WERI-Rb-1 (cell line): ENCODE data around the gene CMTR1.

Experiments
- DNase-seq: peaks from one replicate; pipeline ENCODE4 v3.0.0-alpha.2; 2020
- H3K27ac ChIP-seq: fragments of 250-450 bp; sonication (Bioruptor Pico); 2 replicates; pipeline ENCODE4 v1.5.1; 2020; ENCODE audit warnings: mild to moderate bottlenecking, moderate library complexity
- H3K27me3 ChIP-seq: fragments of 250-450 bp; sonication (Bioruptor Pico); 2 replicates; pipeline ENCODE4 v1.5.1; 2021; ENCODE audit warnings: mild to moderate bottlenecking, low read depth, moderate library complexity; ENCODE audit not compliant: insufficient read depth, severe bottlenecking
- H3K36me3 ChIP-seq: fragments of 250-450 bp; sonication (Bioruptor Pico); 2 replicates; pipeline ENCODE4 v1.5.1; 2020; ENCODE audit warnings: mild to moderate bottlenecking, moderate library complexity
- H3K4me3 ChIP-seq: 2 replicates; pipeline ENCODE4 v1.5.1; 2011; ENCODE audit warnings: low read depth, mild to moderate bottlenecking, control low read depth, low read length
- H3K9me3 ChIP-seq: fragments of 250-450 bp; sonication (Bioruptor Pico); 2 replicates; pipeline ENCODE4 v1.5.1; 2021; ENCODE audit warnings: mild to moderate bottlenecking, moderate library complexity; ENCODE audit not compliant: severe bottlenecking
- TF ChIP-seq, protein P1 (sequence below): IDR thresholded peaks from 2 replicates; pipeline ENCODE4 v1.5.1; 2011; ENCODE audit warnings: low read depth, mild to moderate bottlenecking, control low read depth, inconsistent platforms, low read length

Gene CMTR1

GRCh38 chr6:37426945-37427510 lies 6.0 kb upstream of the CMTR1 start:
- DNase-seq = peak; percentile 43
- H3K27me3 ChIP-seq = no peaks in the 10 kb centered on the region
- H3K36me3 ChIP-seq = no peaks in the 10 kb centered on the region
- TF ChIP-seq, protein P1, sequence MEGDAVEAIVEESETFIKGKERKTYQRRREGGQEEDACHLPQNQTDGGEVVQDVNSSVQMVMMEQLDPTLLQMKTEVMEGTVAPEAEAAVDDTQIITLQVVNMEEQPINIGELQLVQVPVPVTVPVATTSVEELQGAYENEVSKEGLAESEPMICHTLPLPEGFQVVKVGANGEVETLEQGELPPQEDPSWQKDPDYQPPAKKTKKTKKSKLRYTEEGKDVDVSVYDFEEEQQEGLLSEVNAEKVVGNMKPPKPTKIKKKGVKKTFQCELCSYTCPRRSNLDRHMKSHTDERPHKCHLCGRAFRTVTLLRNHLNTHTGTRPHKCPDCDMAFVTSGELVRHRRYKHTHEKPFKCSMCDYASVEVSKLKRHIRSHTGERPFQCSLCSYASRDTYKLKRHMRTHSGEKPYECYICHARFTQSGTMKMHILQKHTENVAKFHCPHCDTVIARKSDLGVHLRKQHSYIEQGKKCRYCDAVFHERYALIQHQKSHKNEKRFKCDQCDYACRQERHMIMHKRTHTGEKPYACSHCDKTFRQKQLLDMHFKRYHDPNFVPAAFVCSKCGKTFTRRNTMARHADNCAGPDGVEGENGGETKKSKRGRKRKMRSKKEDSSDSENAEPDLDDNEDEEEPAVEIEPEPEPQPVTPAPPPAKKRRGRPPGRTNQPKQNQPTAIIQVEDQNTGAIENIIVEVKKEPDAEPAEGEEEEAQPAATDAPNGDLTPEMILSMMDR = no peak
- H3K4me3 ChIP-seq = no peak overlapping the region
- H3K27ac ChIP-seq = no peak overlapping the region
- no peaks in the 10 kb centered on the region for H3K9me3 ChIP-seq

- TF ChIP-seq, protein P1 = no peak
- Histone ChIP-seq H3K4me3 (no peak overlapping the region), H3K27ac (no peak overlapping the region), H3K9me3 (no peaks in the 10 kb centered on the region), H3K36me3 (no peaks in the 10 kb centered on the region; the same call in 1 of the 2 replicates), H3K27me3 (no peaks in the 10 kb centered on the region)
- no peak for DNase-seq
Observed at GRCh38 chr6:37429352-37429750, 3.7 kb upstream of the CMTR1 start.

- peak overlapping the region; percentile 74 for H3K27ac ChIP-seq
- no peak for DNase-seq
Observed at GRCh38 chr6:37432590-37432915, 468 bp upstream of the CMTR1 start.

GRCh38 chr6:37433657-37434271 lies 743 bp downstream of the CMTR1 start:
- TF ChIP-seq, protein P1 = no peak
- H3K4me3 ChIP-seq = peak overlapping the region; percentile 93
- no peaks in the 10 kb centered on the region for H3K27me3 ChIP-seq
- peaks cover 28% of the 10 kb centered on the region for H3K36me3 ChIP-seq
- DNase-seq = peak; percentile 50
- no peaks in the 10 kb centered on the region for H3K9me3 ChIP-seq
- H3K27ac ChIP-seq = peak overlapping the region; percentile 74

More at GRCh38 chr6:37432590-37432915, 468 bp upstream of the CMTR1 start:
- Histone ChIP-seq H3K4me3 (peak overlapping the region; percentile 93), H3K36me3 (peaks cover 17% of the 10 kb centered on the region), H3K9me3 (no peaks in the 10 kb centered on the region), H3K27me3 (no peaks in the 10 kb centered on the region)
- TF ChIP-seq, protein P1 = no peak

GRCh38 chr6:37435373-37435772 lies 2.4 kb downstream of the CMTR1 start:
- Histone ChIP-seq H3K4me3 (no peak overlapping the region), H3K27me3 (no peaks in the 10 kb centered on the region), H3K36me3 (peaks cover 43% of the 10 kb centered on the region), H3K27ac (no peak overlapping the region), H3K9me3 (no peaks in the 10 kb centered on the region)
- DNase-seq = no peak
- TF ChIP-seq, protein P1 = no peak

DNA sequence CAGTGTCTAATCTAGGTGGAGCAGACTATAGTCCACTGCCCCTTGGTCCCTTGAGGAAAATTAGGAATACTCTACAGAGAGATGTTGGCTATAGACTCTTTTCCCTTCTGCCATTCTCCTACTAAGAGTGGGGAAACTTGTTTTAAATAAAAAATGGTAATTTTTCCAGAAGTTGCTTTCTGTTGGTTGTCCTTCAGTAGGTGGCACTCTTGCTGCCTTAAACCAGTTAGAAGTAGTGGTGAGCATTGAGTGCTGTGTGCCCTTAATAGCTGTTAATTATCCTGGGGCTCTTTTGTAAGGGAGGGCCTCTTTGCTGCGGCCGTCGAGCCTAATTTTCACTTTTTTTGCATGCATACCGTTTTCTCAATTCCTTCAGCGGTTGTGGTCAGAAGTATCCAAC lies 2.8 kb downstream of the CMTR1 start:
- no peak overlapping the region for H3K4me3 ChIP-seq
- no peaks in the 10 kb centered on the region for H3K27me3 ChIP-seq
- TF ChIP-seq, protein P1 = peak; percentile 54
- H3K27ac ChIP-seq = no peak overlapping the region; the same call in 1 of the 2 replicates
- no peaks in the 10 kb centered on the region for H3K9me3 ChIP-seq
- DNase-seq = peak; percentile 31
- H3K36me3 ChIP-seq = peaks cover 47% of the 10 kb centered on the region
